HG03439 (cell line): ENCODE results near the gene ITGAL.
A peak's percentile ranks its signal among the peaks of the same experiment; 100 is the strongest.
"Not testable (repeated sequence)": the region's sequence is repeated elsewhere in the genome, so short reads cannot be mapped to it uniquely, and the experiment has no call there.

ENCODE experiments used
- ATAC-seq: cut with Tn5 transposase; IDR thresholded peaks from one replicate; pipeline ENCODE4 v1.9.1; 2021; ENCODE audit warnings: mild to moderate bottlenecking, moderate library complexity; ENCODE audit not compliant: unreplicated experiment

ITGAL gene

GRCh38 chr16:30525844-30526136, 53.2 kb downstream of the ITGAL start:
- ATAC-seq: no peak

GRCh38 chr16:30526137-30526822, 53.7 kb downstream of the ITGAL start, which contains the start of gene ZNF768:
TSS of gene ZNF768 (minus strand) at chr16:30526566. CDS start at chr16:30526413, 153 bp downstream.
- peak; percentile 32 for ATAC-seq

GRCh38 chr16:30526823-30527634, 54.5 kb downstream of the ITGAL start:
- ATAC-seq: peak; percentile 80

GRCh38 chr16:30527635-30528178, 55.2 kb downstream of the ITGAL start:
- ATAC-seq: no peak

- ATAC-seq: no peak
Observed at GRCh38 chr16:30528799-30529457, 56.4 kb downstream of the ITGAL start.

GRCh38 chr16:30530163-30531037, 57.9 kb downstream of the ITGAL start:
- ATAC-seq: no peak

GRCh38 chr16:30532285-30533145, 60.0 kb downstream of the ITGAL start:
- no peak for ATAC-seq

- no peak for ATAC-seq
Observed at GRCh38 chr16:30533146-30533522, 60.6 kb downstream of the ITGAL start.

GRCh38 chr16:30533748-30534367, 61.3 kb downstream of the ITGAL start:
- peak; percentile 20 for ATAC-seq

GRCh38 chr16:30534368-30535105, 62.0 kb downstream of the ITGAL start, which contains the start of gene ZNF747:
TSS of gene ZNF747 (minus strand) at chr16:30534858. CDS start at chr16:30534679, 179 bp downstream.
- ATAC-seq: peak; percentile 61

- ATAC-seq: peak; percentile 8
Observed at GRCh38 chr16:30535106-30535776, 62.7 kb downstream of the ITGAL start.

- no peak for ATAC-seq
Observed at GRCh38 chr16:30535777-30536190, 63.2 kb downstream of the ITGAL start.

GRCh38 chr16:30536391-30537024, 64.0 kb downstream of the ITGAL start:
- not testable (repeated sequence) for ATAC-seq

- ATAC-seq: no peak
Observed at GRCh38 chr16:30539000-30539964, 66.7 kb downstream of the ITGAL start.

GRCh38 chr16:30539986-30540526, 67.5 kb downstream of the ITGAL start:
- not testable (repeated sequence) for ATAC-seq

- not testable (repeated sequence) for ATAC-seq
Observed at GRCh38 chr16:30540916-30541464, 68.4 kb downstream of the ITGAL start.
